Sigmoid colon (tissue), 7 donors: ENCODE measurements around the gene GAST. TPM values are rescaled to one million over a fixed set of nuclear protein-coding genes. Genes with fewer than 3 reads are reported as not detected.

Experiments
- DNase-seq: peaks from one replicate; pipeline ENCODE4 v3.0.0-alpha.2; 2019
- H3K27ac ChIP-seq, 4 donors: fragments of 200-600 bp; sonication (generic); one replicate each; pipeline ENCODE4 v1.5.1; 2016 to 2019; ENCODE audit warnings: mild to moderate bottlenecking in 1 of 4
- H3K27me3 ChIP-seq, 3 donors: fragments of 200-600 bp; sonication (generic); one replicate each; pipeline ENCODE4 v1.5.1; 2019; ENCODE audit warnings: mild to moderate bottlenecking in 1 of 3
- H3K36me3 ChIP-seq, 4 donors: fragments of 200-600 bp; sonication (generic); one replicate each; pipeline ENCODE4 v1.5.1; 2016 to 2019
- H3K4me1 ChIP-seq, 4 donors: fragments of 200-600 bp; sonication (generic); one replicate each; pipeline ENCODE4 v1.5.1; 2017 to 2019
- H3K4me3 ChIP-seq, 4 donors: fragments of 200-600 bp; sonication (generic); one replicate each; pipeline ENCODE4 v1.5.1; 2017 to 2019; ENCODE audit warnings: mild to moderate bottlenecking in 2 of 4, moderate library complexity in 1 of 4
- H3K9me3 ChIP-seq, 4 donors: fragments of 200-600 bp in 3 of 4; sonication (generic) in 3 of 4; one replicate each; pipeline versions ENCODE4 v1.5.1 to v1.6.1; 2013 to 2019
- EP300 ChIP-seq, 4 donors: sonication (generic); formaldehyde crosslinking; IDR thresholded peaks; one replicate each; pipeline ENCODE4 v1.6.1; 2017; ENCODE audit warnings: antibody characterized with exemption in 4 of 4
- POLR2A ChIP-seq, 2 donors: fragments of 450-650 bp; IDR thresholded peaks; one replicate each; pipeline ENCODE4 v1.6.1; 2016; ENCODE audit warnings: antibody characterized with exemption in 2 of 2, mild to moderate bottlenecking in 2 of 2, moderate library complexity in 2 of 2
- POLR2AphosphoS5 ChIP-seq, 4 donors: sonication (generic); formaldehyde crosslinking; IDR thresholded peaks; one replicate each; pipeline ENCODE4 v1.6.1; 2017; ENCODE audit warnings: antibody characterized with exemption in 4 of 4
- WGBS, 2 donors: extraction: QIAGEN DNeasy Blood & Tissue Kit; methylation state at CpG; one replicate each; pipeline ENCODE4 v1.1.7; 2013; 5-methylcytosine and 5-hydroxymethylcytosine counted together
- intact Hi-C: fragments of 100-400 bp; cut with DNase I; formaldehyde crosslinking; loops from one replicate; pipeline ENCODE4 v1.15.1; 2023
- polyA plus RNA-seq, 3 donors: library from polyadenylated mRNA; stranded (reverse); fragments of 200-250 nt; gene quantifications; one replicate each; pipeline ENCODE4 v1.2.3, GENCODE V29; 2013
- total RNA-seq, 4 donors: library from RNA; depleted of rRNA; stranded (reverse); fragments of >200 nt; gene quantifications; one replicate each; pipeline ENCODE4 v1.1.0, GENCODE V29; 2016
- TF ChIP-seq, protein P1 (sequence below), 4 experiments: fragments of 450-650 bp in 3 of 4; fragments of 200-600 bp in 1 of 4; IDR thresholded peaks; one replicate each; pipeline ENCODE4 v1.5.1; 2016 to 2019; ENCODE audit warnings: antibody characterized with exemption in 4 of 4, mild to moderate bottlenecking in 3 of 4, moderate library complexity in 2 of 4
- donor health status: healthy with polysubstance abuse.
- donor health status: Bipolar disorder and iron deficiency.
- donor health status: healthy.

Gene GAST
- total and polyA plus RNA-seq, 7 donors, result not detected

DNA sequence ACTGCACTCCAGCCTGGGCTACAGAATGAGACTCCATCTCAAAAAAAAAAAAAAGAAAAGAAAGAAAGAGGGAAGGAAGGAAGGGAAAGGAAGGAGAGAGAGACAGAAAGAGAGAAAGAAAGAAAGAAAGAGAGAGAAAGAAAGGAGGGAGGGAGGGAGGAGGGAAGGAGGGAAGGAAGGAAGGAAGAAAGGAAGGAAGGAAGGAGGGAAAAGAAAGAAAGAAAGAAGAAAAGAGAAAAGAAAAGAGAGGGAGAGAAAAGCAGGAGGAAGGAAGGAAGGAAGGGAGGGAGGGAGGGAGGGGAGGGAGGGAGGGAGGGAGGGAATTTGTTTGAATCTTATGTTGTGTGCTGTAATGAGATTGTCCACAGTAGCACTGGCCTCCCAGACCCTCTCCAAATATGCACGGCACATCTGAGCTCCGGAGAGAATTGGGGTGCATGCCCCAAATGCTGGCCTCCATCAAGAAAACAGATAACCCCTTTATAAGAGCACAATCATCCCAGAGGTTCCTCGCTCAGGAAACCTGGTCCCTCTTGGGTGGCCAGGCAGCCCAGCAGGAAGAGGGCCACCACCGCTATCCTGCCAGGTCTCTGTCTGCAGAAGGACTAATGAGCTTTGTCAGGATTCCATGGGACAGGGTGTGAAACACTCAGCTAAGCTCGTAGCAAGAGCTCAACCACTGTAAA is 32.2 kb upstream of the GAST start:
- peak overlapping the region in 1 of 4 donors; percentile 69 for H3K27ac ChIP-seq
- DNase-seq, result no peak
- TF ChIP-seq, protein P1, sequence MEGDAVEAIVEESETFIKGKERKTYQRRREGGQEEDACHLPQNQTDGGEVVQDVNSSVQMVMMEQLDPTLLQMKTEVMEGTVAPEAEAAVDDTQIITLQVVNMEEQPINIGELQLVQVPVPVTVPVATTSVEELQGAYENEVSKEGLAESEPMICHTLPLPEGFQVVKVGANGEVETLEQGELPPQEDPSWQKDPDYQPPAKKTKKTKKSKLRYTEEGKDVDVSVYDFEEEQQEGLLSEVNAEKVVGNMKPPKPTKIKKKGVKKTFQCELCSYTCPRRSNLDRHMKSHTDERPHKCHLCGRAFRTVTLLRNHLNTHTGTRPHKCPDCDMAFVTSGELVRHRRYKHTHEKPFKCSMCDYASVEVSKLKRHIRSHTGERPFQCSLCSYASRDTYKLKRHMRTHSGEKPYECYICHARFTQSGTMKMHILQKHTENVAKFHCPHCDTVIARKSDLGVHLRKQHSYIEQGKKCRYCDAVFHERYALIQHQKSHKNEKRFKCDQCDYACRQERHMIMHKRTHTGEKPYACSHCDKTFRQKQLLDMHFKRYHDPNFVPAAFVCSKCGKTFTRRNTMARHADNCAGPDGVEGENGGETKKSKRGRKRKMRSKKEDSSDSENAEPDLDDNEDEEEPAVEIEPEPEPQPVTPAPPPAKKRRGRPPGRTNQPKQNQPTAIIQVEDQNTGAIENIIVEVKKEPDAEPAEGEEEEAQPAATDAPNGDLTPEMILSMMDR (IDR thresholded peaks at IDR 0.05), result no peak
- TF ChIP-seq EP300 (IDR thresholded peaks at IDR 0.05) (no peak), POLR2AphosphoS5 (IDR thresholded peaks at IDR 0.05) (no peak), POLR2A (IDR thresholded peaks at IDR 0.05) (no peak)
- 85 to 86% methylated on average over 5 of the region's 5 CpGs for WGBS, 2 donors
- H3K36me3 ChIP-seq, result no peaks in the 10 kb centered on the region
- no peaks in the 10 kb centered on the region for H3K4me1 ChIP-seq
- H3K4me3 ChIP-seq, result no peak overlapping the region
- intact Hi-C loops, result no loop called here
- peaks cover 0 to 8% (median 0%) of the 10 kb centered on the region in 3 donors for H3K27me3 ChIP-seq
- H3K9me3 ChIP-seq, result no peaks in the 10 kb centered on the region

GRCh38 chr17:41680426-41681040 is 31.6 kb upstream of the GAST start:
- no peak for DNase-seq
- Histone ChIP-seq H3K27me3 (peaks cover 0 to 8% (median 0%) of the 10 kb centered on the region in 3 donors), H3K4me1 (no peaks in the 10 kb centered on the region), H3K4me3 (no peak overlapping the region), H3K9me3 (no peaks in the 10 kb centered on the region), H3K27ac (no peak overlapping the region), H3K36me3 (no peaks in the 10 kb centered on the region)
- WGBS, 2 donors, result 90 to 92% methylated on average over 10 of the region's 10 CpGs
- intact Hi-C loops, result no loop called here
- TF ChIP-seq POLR2AphosphoS5 (IDR thresholded peaks at IDR 0.05), result no peak
- TF ChIP-seq POLR2A (IDR thresholded peaks at IDR 0.05), result no peak
- no peak for TF ChIP-seq EP300 (IDR thresholded peaks at IDR 0.05)
- TF ChIP-seq, protein P1 (IDR thresholded peaks at IDR 0.05), result no peak

DNA sequence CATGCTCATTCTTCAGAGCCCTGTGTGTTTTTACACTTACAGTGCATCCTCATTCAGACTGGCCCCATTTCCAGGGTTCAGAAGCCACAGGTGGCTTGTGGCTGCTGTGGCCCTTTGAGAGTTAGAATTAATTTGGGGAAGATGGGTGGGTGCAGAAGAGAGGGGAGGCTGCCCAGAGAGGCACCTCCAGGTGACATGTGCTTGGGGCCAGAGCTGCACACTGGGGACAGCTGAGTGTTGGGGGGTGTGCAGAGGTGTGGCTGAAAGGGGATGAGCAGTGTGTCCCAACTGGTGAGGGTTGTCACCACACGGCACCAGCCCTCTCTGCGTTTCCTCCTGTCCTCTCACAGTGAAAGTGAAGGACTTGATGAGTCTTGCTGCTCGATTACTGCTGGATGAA is 30.4 kb upstream of the GAST start:
- intact Hi-C loops, result no loop called here
- WGBS, 2 donors, result 85 to 87% methylated on average over 3 of the region's 3 CpGs
- Histone ChIP-seq H3K9me3 (no peaks in the 10 kb centered on the region), H3K4me1 (no peaks in the 10 kb centered on the region), H3K27ac (no peak overlapping the region), H3K4me3 (no peak overlapping the region), H3K36me3 (no peaks in the 10 kb centered on the region), H3K27me3 (peaks cover 0 to 7% (median 0%) of the 10 kb centered on the region in 3 donors)
- TF ChIP-seq EP300 (IDR thresholded peaks at IDR 0.05), result no peak
- TF ChIP-seq POLR2A (IDR thresholded peaks at IDR 0.05), result no peak
- TF ChIP-seq, protein P1 (IDR thresholded peaks at IDR 0.05), result no peak
- no peak for TF ChIP-seq POLR2AphosphoS5 (IDR thresholded peaks at IDR 0.05)
- no peak for DNase-seq

DNA sequence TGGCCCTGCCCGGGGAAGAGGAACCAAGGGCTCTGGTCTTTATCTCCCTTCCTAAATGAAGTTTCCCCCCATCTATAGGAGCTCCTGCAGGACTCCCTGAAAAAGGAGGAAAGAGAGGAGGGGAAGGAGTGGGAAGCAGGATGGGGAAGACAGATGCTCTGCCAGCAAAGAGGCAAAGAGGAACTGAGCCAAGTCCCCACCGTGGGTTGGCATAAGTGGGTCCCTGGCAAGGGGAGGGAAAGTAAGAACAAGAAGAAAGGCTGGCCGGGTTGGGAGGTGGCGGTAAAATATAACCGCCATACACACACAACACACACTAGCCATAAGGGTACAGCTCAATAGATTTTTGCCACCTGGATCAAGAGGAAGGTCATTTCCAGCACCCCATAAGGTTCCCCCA is 29.5 kb upstream of the GAST start:
- WGBS, 2 donors, result 77 to 88% methylated on average over 5 of the region's 5 CpGs
- no peaks in the 10 kb centered on the region for H3K9me3 ChIP-seq
- H3K36me3 ChIP-seq, result no peaks in the 10 kb centered on the region
- peak; percentile 39 for DNase-seq
- intact Hi-C loops, result no loop called here
- no peak overlapping the region for H3K27ac ChIP-seq
- H3K4me3 ChIP-seq, result no peak overlapping the region
- peaks cover 0 to 1% (median 0%) of the 10 kb centered on the region in 4 donors for H3K4me1 ChIP-seq
- no peaks in the 10 kb centered on the region for H3K27me3 ChIP-seq
- TF ChIP-seq, protein P1 (IDR thresholded peaks at IDR 0.05), result no peak
- no peak for TF ChIP-seq EP300 (IDR thresholded peaks at IDR 0.05)
- no peak for TF ChIP-seq POLR2A (IDR thresholded peaks at IDR 0.05)
- TF ChIP-seq POLR2AphosphoS5 (IDR thresholded peaks at IDR 0.05), result no peak
